GM12872 (cell line): ENCODE results near the gene LIPM.

Experiments
- CTCF ChIP-seq: IDR thresholded peaks from 3 replicates; pipeline ENCODE4 v1.5.1; 2011; ENCODE audit warnings: low read depth, mild to moderate bottlenecking, low read length, moderate library complexity; ENCODE audit not compliant: insufficient read depth

The LIPM gene

GRCh38 chr10:88764110-88764509 lies 38.4 kb upstream of the LIPM start:
- TF ChIP-seq CTCF, result no peak

- TF ChIP-seq CTCF, result no peak
Observed at GRCh38 chr10:88765816-88766215, 36.7 kb upstream of the LIPM start.

GRCh38 chr10:88769384-88769783 lies 33.1 kb upstream of the LIPM start:
- no peak for TF ChIP-seq CTCF

- TF ChIP-seq CTCF, result no peak
Observed at GRCh38 chr10:88781206-88781605, 21.3 kb upstream of the LIPM start.

- no peak for TF ChIP-seq CTCF
Observed at GRCh38 chr10:88782222-88782621, 20.3 kb upstream of the LIPM start.

- no peak for TF ChIP-seq CTCF
Observed at GRCh38 chr10:88783724-88784123, 18.8 kb upstream of the LIPM start.

- TF ChIP-seq CTCF, result no peak
Observed at GRCh38 chr10:88786032-88786770, 16.3 kb upstream of the LIPM start.
